ENCODE data around the gene ADM2. TPM values are rescaled to one million over a fixed set of nuclear protein-coding genes. Genes with fewer than 3 reads are reported as not detected.

Gene ADM2
- total RNA-seq, 4 donors from 2014 or later: not detected

GRCh38 chr22:50465066-50465930 is 16.0 kb upstream of the ADM2 start:
- no peak for DNase-seq (ENCODE audit: low spot score in 2 of 2)
- H3K9me3 ChIP-seq: no peaks in the 10 kb centered on the region
- no peak overlapping the region for H3K4me3 ChIP-seq
- TF ChIP-seq EP300 (IDR thresholded peaks at IDR 0.05) (no peak), POLR2A (IDR thresholded peaks at IDR 0.05) (no peak), CTCF (IDR thresholded peaks at IDR 0.05) (no peak)
- H3K36me3 ChIP-seq: peaks cover 9 to 80% (median 63%) of the 10 kb centered on the region in 3 donors
- peaks cover 0 to 21% (median 15%) of the 10 kb centered on the region in 4 donors for H3K4me1 ChIP-seq
- no peak overlapping the region for H3K27ac ChIP-seq
- no peaks in the 10 kb centered on the region for H3K27me3 ChIP-seq
- WGBS, 2 donors: 89% methylated on average over 22 to 28 of the region's 30 CpGs

GRCh38 chr22:50467341-50467740 is 14.0 kb upstream of the ADM2 start:
- peaks cover 0 to 42% (median 36%) of the 10 kb centered on the region in 4 donors for H3K4me1 ChIP-seq
- H3K36me3 ChIP-seq: peaks cover 7 to 59% (median 42%) of the 10 kb centered on the region in 3 donors
- WGBS, 2 donors: 85% methylated on average over 21 to 22 of the region's 24 CpGs
- no peak for DNase-seq (ENCODE audit: low spot score in 2 of 2)
- no peak overlapping the region for H3K27ac ChIP-seq
- no peak overlapping the region for H3K4me3 ChIP-seq
- TF ChIP-seq EP300 (IDR thresholded peaks at IDR 0.05): no peak
- TF ChIP-seq POLR2A (IDR thresholded peaks at IDR 0.05): no peak
- TF ChIP-seq CTCF (IDR thresholded peaks at IDR 0.05): no peak
- no peaks in the 10 kb centered on the region for H3K27me3 ChIP-seq
- H3K9me3 ChIP-seq: no peaks in the 10 kb centered on the region

GRCh38 chr22:50467773-50468440 is 13.4 kb upstream of the ADM2 start:
- peaks cover 5 to 53% (median 42%) of the 10 kb centered on the region in 3 donors for H3K36me3 ChIP-seq
- H3K9me3 ChIP-seq: no peaks in the 10 kb centered on the region
- no peak for DNase-seq (ENCODE audit: low spot score in 2 of 2)
- no peak overlapping the region for H3K4me3 ChIP-seq
- 74 to 87% methylated on average over 14 to 21 of the region's 22 CpGs for WGBS, 2 donors
- H3K27me3 ChIP-seq: no peaks in the 10 kb centered on the region
- H3K4me1 ChIP-seq: peaks cover 0 to 48% (median 41%) of the 10 kb centered on the region in 4 donors
- no peak for TF ChIP-seq CTCF (IDR thresholded peaks at IDR 0.05)
- no peak for TF ChIP-seq EP300 (IDR thresholded peaks at IDR 0.05)
- no peak for TF ChIP-seq POLR2A (IDR thresholded peaks at IDR 0.05)
- H3K27ac ChIP-seq: no peak overlapping the region

DNA sequence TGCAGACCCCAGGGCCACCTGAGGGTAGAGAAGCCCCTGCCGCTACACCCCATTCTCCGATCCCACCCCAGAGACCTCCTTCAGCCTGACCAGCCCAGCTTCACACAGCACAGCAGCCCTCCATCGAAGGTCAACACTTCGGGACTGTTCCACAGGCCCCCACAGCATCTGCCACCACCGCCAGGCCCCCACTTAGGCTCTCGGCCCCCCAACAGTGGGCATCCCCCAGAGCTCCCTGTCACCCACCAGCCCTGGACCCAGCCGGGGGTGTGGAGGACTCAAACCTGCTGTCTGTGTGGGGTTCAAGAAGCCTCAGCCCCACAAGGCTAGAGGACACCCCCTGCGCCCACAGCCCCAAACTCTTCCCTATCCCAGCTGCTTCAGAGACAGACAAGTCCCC is 12.7 kb upstream of the ADM2 start:
- 86 to 90% methylated on average over 2 to 7 of the region's 8 CpGs for whole genome bisulfite sequencing, 2 donors
- no peak for DNase-seq (ENCODE audit: low spot score in 2 of 2)
- no peaks in the 10 kb centered on the region for H3K27me3 ChIP-seq
- peaks cover 5 to 46% (median 36%) of the 10 kb centered on the region in 3 donors for H3K36me3 ChIP-seq
- peaks cover 5 to 55% (median 48%) of the 10 kb centered on the region in 4 donors for H3K4me1 ChIP-seq
- H3K4me3 ChIP-seq: no peak overlapping the region
- H3K27ac ChIP-seq: peak overlapping the region in 1 of 4 donors; percentile 55
- TF ChIP-seq CTCF (IDR thresholded peaks at IDR 0.05) (no peak), POLR2A (IDR thresholded peaks at IDR 0.05) (no peak), EP300 (IDR thresholded peaks at IDR 0.05) (no peak)
- no peaks in the 10 kb centered on the region for H3K9me3 ChIP-seq
